IPS DF 6.9 (cell line): ENCODE results near the gene ABL2.

ENCODE experiments used
- DNase-seq: peaks from one replicate; pipeline ENCODE4 v3.0.0-alpha.2; 2013; ENCODE audit warnings: low read depth, low spot score
- H3K27ac ChIP-seq: one replicate; pipeline ENCODE4 v1.5.1; 2013; ENCODE audit warnings: low read length, control low read depth
- H3K27me3 ChIP-seq: 2 replicates; pipeline ENCODE4 v1.6.1; 2013; ENCODE audit warnings: mild to moderate bottlenecking, low read length; ENCODE audit not compliant: control insufficient read depth, insufficient read depth
- H3K36me3 ChIP-seq: 2 replicates; pipeline ENCODE4 v1.6.1; 2013; ENCODE audit warnings: low read length; ENCODE audit not compliant: control insufficient read depth, insufficient read depth
- H3K4me1 ChIP-seq: 2 replicates; pipeline ENCODE4 v1.6.1; 2013; ENCODE audit warnings: low read length; ENCODE audit not compliant: control insufficient read depth, insufficient read depth
- H3K4me3 ChIP-seq: 2 replicates; pipeline ENCODE4 v1.5.1; 2013; ENCODE audit warnings: mild to moderate bottlenecking, low read length
- H3K9me3 ChIP-seq: 2 replicates; pipeline ENCODE4 v1.6.1; 2013; ENCODE audit warnings: low read length, inconsistent platforms; ENCODE audit not compliant: control insufficient read depth, insufficient read depth
- WGBS: extraction: QIAGEN DNeasy Blood & Tissue Kit; methylation state at CpG from one replicate; pipeline ENCODE4 v1.1.7; 2013; ENCODE audit warnings: mixed read lengths, missing lambda C conversion rate; ENCODE audit not compliant: insufficient read length, insufficient coverage; 5-methylcytosine and 5-hydroxymethylcytosine counted together

Gene ABL2

GRCh38 chr1:179121159-179121938 lies 108.1 kb downstream of the ABL2 start:
- Histone ChIP-seq H3K4me1 (peaks cover 2% of the 10 kb centered on the region), H3K9me3 (no peaks in the 10 kb centered on the region), H3K27ac (no peak overlapping the region), H3K4me3 (no peak overlapping the region), H3K27me3 (no peaks in the 10 kb centered on the region), H3K36me3 (no peaks in the 10 kb centered on the region; the same call in 1 of the 2 replicates)
- no CpG with 5 or more reads among the region's 7 CpGs for WGBS
- peak; percentile 13 for DNase-seq

GRCh38 chr1:179120736-179121135 lies 108.7 kb downstream of the ABL2 start:
- Histone ChIP-seq H3K4me3 (no peak overlapping the region), H3K27ac (no peak overlapping the region), H3K9me3 (no peaks in the 10 kb centered on the region), H3K36me3 (no peaks in the 10 kb centered on the region; the same call in 1 of the 2 replicates), H3K4me1 (peaks cover 2% of the 10 kb centered on the region), H3K27me3 (no peaks in the 10 kb centered on the region)
- no CpG with 5 or more reads among the region's 2 CpGs for WGBS
- DNase-seq = no peak

- H3K27me3 ChIP-seq = no peaks in the 10 kb centered on the region
- no peak overlapping the region for H3K27ac ChIP-seq
- H3K9me3 ChIP-seq = no peaks in the 10 kb centered on the region
- H3K4me1 ChIP-seq = peaks cover 2% of the 10 kb centered on the region
- no peaks in the 10 kb centered on the region; the same call in 1 of the 2 replicates for H3K36me3 ChIP-seq
- no peak overlapping the region for H3K4me3 ChIP-seq
- no peak for DNase-seq
Measured at GRCh38 chr1:179119513-179119912, 110.0 kb downstream of the ABL2 start.

GRCh38 chr1:179115181-179115580 lies 114.3 kb downstream of the ABL2 start:
- Histone ChIP-seq H3K36me3 (no peaks in the 10 kb centered on the region; the same call in 1 of the 2 replicates), H3K27ac (no peak overlapping the region), H3K9me3 (no peaks in the 10 kb centered on the region), H3K4me3 (no peak overlapping the region), H3K4me1 (peaks cover 2% of the 10 kb centered on the region), H3K27me3 (no peaks in the 10 kb centered on the region)
- DNase-seq = no peak
- 100% methylated on average over 3 of the region's 3 CpGs for WGBS

- no CpG with 5 or more reads among the region's 2 CpGs for WGBS
- Histone ChIP-seq H3K36me3 (peaks cover 16% of the 10 kb centered on the region), H3K27ac (no peak overlapping the region)
Measured at GRCh38 chr1:179108644-179109043, 120.8 kb downstream of the ABL2 start.

GRCh38 chr1:179107706-179108629 lies 121.5 kb downstream of the ABL2 start:
- no peak for DNase-seq
- peaks cover 16% of the 10 kb centered on the region for H3K36me3 ChIP-seq
- H3K4me1 ChIP-seq = no peaks in the 10 kb centered on the region
- H3K4me3 ChIP-seq = no peak overlapping the region
- no peaks in the 10 kb centered on the region for H3K27me3 ChIP-seq
- H3K27ac ChIP-seq = no peak overlapping the region
- no peaks in the 10 kb centered on the region for H3K9me3 ChIP-seq
- WGBS = no CpG with 5 or more reads among the region's 15 CpGs

More at GRCh38 chr1:179108644-179109043, 120.8 kb downstream of the ABL2 start:
- DNase-seq = no peak
- Histone ChIP-seq H3K4me3 (no peak overlapping the region), H3K4me1 (no peaks in the 10 kb centered on the region), H3K9me3 (no peaks in the 10 kb centered on the region), H3K27me3 (no peaks in the 10 kb centered on the region)

- DNase-seq = no peak
- Histone ChIP-seq H3K9me3 (no peaks in the 10 kb centered on the region), H3K27ac (no peak overlapping the region), H3K27me3 (no peaks in the 10 kb centered on the region), H3K4me1 (no peaks in the 10 kb centered on the region), H3K36me3 (peaks cover 16% of the 10 kb centered on the region), H3K4me3 (no peak overlapping the region)
- WGBS = no CpG with 5 or more reads among the region's 7 CpGs
Measured at GRCh38 chr1:179105393-179105792, 124.1 kb downstream of the ABL2 start.

GRCh38 chr1:179104611-179105250 lies 124.7 kb downstream of the ABL2 start:
- no peak for DNase-seq
- no CpG with 5 or more reads among the region's 3 CpGs for WGBS
- peaks cover 13% of the 10 kb centered on the region for H3K36me3 ChIP-seq

GRCh38 chr1:179103999-179104398 lies 125.5 kb downstream of the ABL2 start:
- no CpG with 5 or more reads among the region's 1 CpG for WGBS
- Histone ChIP-seq H3K9me3 (no peaks in the 10 kb centered on the region), H3K4me1 (peaks cover 1% of the 10 kb centered on the region; the same call in 1 of the 2 replicates), H3K4me3 (no peak overlapping the region), H3K36me3 (peaks cover 13% of the 10 kb centered on the region), H3K27me3 (no peaks in the 10 kb centered on the region), H3K27ac (no peak overlapping the region)
- DNase-seq = no peak

More at GRCh38 chr1:179104611-179105250, 124.7 kb downstream of the ABL2 start:
- Histone ChIP-seq H3K4me1 (no peaks in the 10 kb centered on the region), H3K27ac (no peak overlapping the region), H3K9me3 (no peaks in the 10 kb centered on the region), H3K4me3 (no peak overlapping the region), H3K27me3 (no peaks in the 10 kb centered on the region)

- Histone ChIP-seq H3K9me3 (no peaks in the 10 kb centered on the region), H3K27me3 (no peaks in the 10 kb centered on the region), H3K27ac (no peak overlapping the region), H3K4me1 (peaks cover 1% of the 10 kb centered on the region; the same call in 1 of the 2 replicates), H3K4me3 (no peak overlapping the region), H3K36me3 (no peaks in the 10 kb centered on the region; the same call in 1 of the 2 replicates)
- DNase-seq = no peak
- no CpG with 5 or more reads among the region's 4 CpGs for WGBS
Measured at GRCh38 chr1:179101566-179101965, 127.9 kb downstream of the ABL2 start.
